ENCODE results near the gene SLC44A3.

Gene SLC44A3

GRCh38 chr1:94777281-94777680 is 42.9 kb upstream of the SLC44A3 start:
- DNase-seq (ENCODE audit: low read depth): no peak
- no peak for TF ChIP-seq CTCF (IDR thresholded peaks at IDR 0.05; ENCODE audit: low read depth, low read length, missing control alignments)
- no peak overlapping the region for H3K4me3 ChIP-seq (ENCODE audit: low read depth, low read length)

GRCh38 chr1:94778808-94779207 is 41.3 kb upstream of the SLC44A3 start:
- H3K4me3 ChIP-seq (ENCODE audit: low read depth, low read length): no peak overlapping the region
- no peak for DNase-seq (ENCODE audit: low read depth)
- no peak for TF ChIP-seq CTCF (IDR thresholded peaks at IDR 0.05; ENCODE audit: low read depth, low read length, missing control alignments)

GRCh38 chr1:94783342-94784189 is 36.6 kb upstream of the SLC44A3 start:
- H3K4me3 ChIP-seq (ENCODE audit: low read depth, low read length): no peak overlapping the region
- DNase-seq (ENCODE audit: low read depth): no peak
- no peak for TF ChIP-seq CTCF (IDR thresholded peaks at IDR 0.05; ENCODE audit: low read depth, low read length, missing control alignments)

GRCh38 chr1:94784190-94784515 is 36.0 kb upstream of the SLC44A3 start:
- no peak for TF ChIP-seq CTCF (IDR thresholded peaks at IDR 0.05; ENCODE audit: low read depth, low read length, missing control alignments)
- DNase-seq (ENCODE audit: low read depth): no peak
- H3K4me3 ChIP-seq (ENCODE audit: low read depth, low read length): no peak overlapping the region

GRCh38 chr1:94787691-94788090 is 32.5 kb upstream of the SLC44A3 start:
- no peak for TF ChIP-seq CTCF (IDR thresholded peaks at IDR 0.05; ENCODE audit: low read depth, low read length, missing control alignments)
- DNase-seq (ENCODE audit: low read depth): no peak

GRCh38 chr1:94790246-94790645 is 29.9 kb upstream of the SLC44A3 start:
- TF ChIP-seq CTCF (IDR thresholded peaks at IDR 0.05; ENCODE audit: low read depth, low read length, missing control alignments): no peak
- H3K4me3 ChIP-seq (ENCODE audit: low read depth, low read length): no peak overlapping the region
- no peak for DNase-seq (ENCODE audit: low read depth)

More at GRCh38 chr1:94787691-94788090, 32.5 kb upstream of the SLC44A3 start:
- H3K4me3 ChIP-seq (ENCODE audit: low read depth, low read length): no peak overlapping the region

- DNase-seq (ENCODE audit: low read depth): no peak
- no peak overlapping the region for H3K4me3 ChIP-seq (ENCODE audit: low read depth, low read length)
- no peak for TF ChIP-seq CTCF (IDR thresholded peaks at IDR 0.05; ENCODE audit: low read depth, low read length, missing control alignments)
Observed at GRCh38 chr1:94790670-94791069, 29.5 kb upstream of the SLC44A3 start.
